ENCODE measurements around the gene GTF3C5.

GTF3C5 gene

GRCh38 chr9:132985071-132985350 is 45.8 kb upstream of the GTF3C5 start:
- TF ChIP-seq POLR2AphosphoS5 (IDR thresholded peaks at IDR 0.05; ENCODE audit: low read depth, low read length) (no peak), TAF1 (IDR thresholded peaks at IDR 0.05; ENCODE audit: borderline replicate concordance, insufficient read depth, low read length) (no peak), FOXP2 (optimal IDR thresholded peaks at IDR 0.05; ENCODE audit: borderline replicate concordance, extremely low read depth, extremely low read length, insufficient read depth) (no peak), REST (IDR thresholded peaks at IDR 0.05; ENCODE audit: insufficient read depth in 1 of 2, low read depth in 2 of 2, low read length in 2 of 2) (no peak), SIN3A (IDR thresholded peaks at IDR 0.05; ENCODE audit: borderline replicate concordance, insufficient read depth, low read length) (no peak)

GRCh38 chr9:132985489-132985888 is 45.3 kb upstream of the GTF3C5 start:
- no peak for TF ChIP-seq FOXP2 (optimal IDR thresholded peaks at IDR 0.05; ENCODE audit: borderline replicate concordance, extremely low read depth, extremely low read length, insufficient read depth)
- no peak for TF ChIP-seq TAF1 (IDR thresholded peaks at IDR 0.05; ENCODE audit: borderline replicate concordance, insufficient read depth, low read length)
- no peak for TF ChIP-seq REST (IDR thresholded peaks at IDR 0.05; ENCODE audit: insufficient read depth in 1 of 2, low read depth in 2 of 2, low read length in 2 of 2)
- no peak for TF ChIP-seq SIN3A (IDR thresholded peaks at IDR 0.05; ENCODE audit: borderline replicate concordance, insufficient read depth, low read length)
- TF ChIP-seq POLR2AphosphoS5 (IDR thresholded peaks at IDR 0.05; ENCODE audit: low read depth, low read length), result no peak

- TF ChIP-seq TAF1 (IDR thresholded peaks at IDR 0.05; ENCODE audit: borderline replicate concordance, insufficient read depth, low read length) (no peak), REST (IDR thresholded peaks at IDR 0.05; ENCODE audit: insufficient read depth in 1 of 2, low read depth in 2 of 2, low read length in 2 of 2) (no peak), POLR2AphosphoS5 (IDR thresholded peaks at IDR 0.05; ENCODE audit: low read depth, low read length) (no peak), SIN3A (IDR thresholded peaks at IDR 0.05; ENCODE audit: borderline replicate concordance, insufficient read depth, low read length) (no peak), FOXP2 (optimal IDR thresholded peaks at IDR 0.05; ENCODE audit: borderline replicate concordance, extremely low read depth, extremely low read length, insufficient read depth) (no peak)
Observed at GRCh38 chr9:132986114-132986513, 44.7 kb upstream of the GTF3C5 start.

GRCh38 chr9:132986640-132987620 is 43.9 kb upstream of the GTF3C5 start:
- TF ChIP-seq REST (IDR thresholded peaks at IDR 0.05; ENCODE audit: insufficient read depth in 1 of 2, low read depth in 2 of 2, low read length in 2 of 2) (no peak), FOXP2 (optimal IDR thresholded peaks at IDR 0.05; ENCODE audit: borderline replicate concordance, extremely low read depth, extremely low read length, insufficient read depth) (no peak), SIN3A (IDR thresholded peaks at IDR 0.05; ENCODE audit: borderline replicate concordance, insufficient read depth, low read length) (no peak), TAF1 (IDR thresholded peaks at IDR 0.05; ENCODE audit: borderline replicate concordance, insufficient read depth, low read length) (no peak), POLR2AphosphoS5 (IDR thresholded peaks at IDR 0.05; ENCODE audit: low read depth, low read length) (no peak)

Measured in PFSK-1 (cell line).